CD4-positive, alpha-beta T cell treated with Interferon alpha-2 for 1 hour (primary cell): ENCODE results near the gene EBI3.
"Not testable (repeated sequence)": the region's sequence is repeated elsewhere in the genome, so short reads cannot be mapped to it uniquely, and the experiment has no call there.

Experiments used
- DNase-seq, 2 donors: peaks; one replicate each; pipeline ENCODE4 v3.0.0-alpha.2; 2020 to 2022

Gene EBI3

DNA sequence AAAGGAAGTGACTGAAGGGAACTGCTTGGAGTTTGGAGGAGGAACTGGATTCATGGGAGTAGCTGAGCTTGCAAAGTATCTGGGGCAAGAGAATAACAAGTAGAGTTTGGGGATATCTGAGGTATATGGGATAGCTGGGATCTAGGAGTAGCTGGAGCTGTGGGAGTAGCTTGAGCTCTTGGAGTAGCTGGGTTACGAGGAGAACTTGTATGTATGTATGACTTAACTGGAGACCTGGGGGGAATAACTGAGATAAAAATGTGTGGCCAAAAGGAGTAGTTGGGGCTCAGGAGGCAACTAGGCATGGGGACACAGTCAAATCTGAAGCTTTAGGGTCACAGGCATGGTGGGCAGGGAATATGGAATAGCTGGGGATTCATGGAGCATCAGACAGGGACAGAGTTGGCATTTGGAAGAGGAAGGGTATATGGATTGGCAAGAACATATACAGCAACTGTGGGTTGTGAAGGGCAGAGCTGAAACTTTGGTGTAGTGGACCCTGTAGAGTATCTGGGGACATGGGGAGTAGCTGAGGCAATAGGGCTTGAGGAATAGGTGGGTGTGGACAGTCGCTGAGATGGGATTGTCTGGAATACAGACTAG, 28.3 kb upstream of the EBI3 start:
- DNase-seq: no peak

GRCh38 chr19:4201798-4202197, 27.5 kb upstream of the EBI3 start:
- DNase-seq: no peak

DNA sequence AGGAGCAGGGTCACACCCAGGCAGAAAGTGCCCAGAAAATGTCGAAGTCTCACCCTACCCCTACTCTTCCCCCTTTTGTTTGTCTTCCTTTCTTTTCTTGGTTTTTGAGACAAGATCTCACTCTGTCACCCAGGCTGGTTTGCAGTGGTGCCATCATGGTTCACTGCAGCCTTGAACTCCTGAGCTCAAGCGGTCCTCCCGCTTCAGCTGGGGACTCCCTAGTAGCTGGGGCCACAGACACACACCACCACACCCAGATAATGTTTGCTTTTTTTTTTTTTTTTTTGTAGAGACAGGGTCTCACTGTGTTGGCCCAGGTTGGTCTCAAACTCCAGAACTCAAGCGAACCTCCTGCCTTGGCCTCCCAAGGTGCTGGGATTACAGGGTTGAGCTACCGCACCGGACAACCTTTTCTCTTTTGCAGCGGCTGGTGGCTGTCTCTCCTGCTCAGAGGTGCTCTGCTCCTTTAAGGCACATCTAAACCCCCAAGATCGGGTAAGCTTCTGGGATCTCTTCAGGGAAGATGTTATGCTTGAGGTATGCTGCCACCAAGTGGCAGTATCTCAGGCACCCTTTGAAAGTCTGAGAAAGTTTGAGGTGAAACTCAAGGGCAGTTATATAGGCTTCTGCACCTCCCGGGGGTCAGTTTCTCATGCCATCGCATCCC, 22.4 kb upstream of the EBI3 start:
- no peak for DNase-seq

- DNase-seq: no peak
These were observed 20.8 kb upstream of the EBI3 start for GRCh38 chr19:4208385-4209094.

DNA sequence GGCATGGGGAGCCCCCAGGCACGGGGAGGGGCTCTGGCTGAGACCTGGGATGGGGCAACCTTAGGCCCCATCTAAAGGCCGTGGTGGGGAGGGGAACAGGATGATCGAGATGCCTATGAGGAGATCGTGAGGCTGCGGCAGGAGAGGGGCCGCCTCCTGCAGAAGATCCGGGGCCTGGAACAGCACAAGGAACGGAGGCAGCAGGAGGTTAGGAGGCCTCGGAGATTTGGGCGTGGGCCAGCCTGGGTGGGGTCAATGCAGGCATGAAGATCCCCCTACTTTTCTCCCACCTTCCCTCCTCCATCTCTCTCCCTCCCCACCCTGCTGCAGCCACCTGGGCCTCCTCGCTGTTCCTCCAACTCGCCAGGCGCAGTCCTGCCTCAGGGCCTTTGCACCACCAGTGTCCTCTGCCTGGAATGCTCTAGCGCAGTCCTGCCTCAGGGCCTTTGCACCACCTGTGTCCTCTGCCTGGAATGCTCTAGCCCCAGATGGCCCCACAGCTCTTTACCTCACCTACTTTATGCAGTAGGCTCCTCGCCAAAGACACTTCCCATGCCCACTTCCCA, 19.1 kb upstream of the EBI3 start:
- no peak for DNase-seq

DNA sequence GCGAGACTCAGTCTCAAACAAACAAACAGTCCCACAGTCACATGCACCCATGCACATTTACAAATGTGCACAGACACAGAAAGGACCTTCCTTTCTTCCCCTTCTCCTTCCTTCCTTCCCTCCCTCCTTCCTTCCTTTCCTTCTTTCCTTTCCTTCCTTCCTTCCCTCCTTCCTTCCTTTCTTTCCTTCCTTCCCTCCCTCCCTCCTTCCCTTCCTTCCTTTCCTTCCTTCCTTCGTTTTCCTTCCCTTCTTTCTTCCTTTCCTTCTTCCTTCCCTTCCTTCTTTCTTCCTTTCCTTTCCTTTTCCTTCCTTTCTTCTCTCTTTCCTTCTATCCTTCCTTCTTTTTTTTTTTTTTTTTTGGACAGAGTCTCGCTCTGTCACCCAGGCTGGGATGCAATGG, 16.2 kb upstream of the EBI3 start:
- no peak for DNase-seq

- DNase-seq: no peak
These were observed 13.5 kb upstream of the EBI3 start for GRCh38 chr19:4215807-4216206.

GRCh38 chr19:4216846-4217245, 12.5 kb upstream of the EBI3 start:
- DNase-seq: no peak

DNA sequence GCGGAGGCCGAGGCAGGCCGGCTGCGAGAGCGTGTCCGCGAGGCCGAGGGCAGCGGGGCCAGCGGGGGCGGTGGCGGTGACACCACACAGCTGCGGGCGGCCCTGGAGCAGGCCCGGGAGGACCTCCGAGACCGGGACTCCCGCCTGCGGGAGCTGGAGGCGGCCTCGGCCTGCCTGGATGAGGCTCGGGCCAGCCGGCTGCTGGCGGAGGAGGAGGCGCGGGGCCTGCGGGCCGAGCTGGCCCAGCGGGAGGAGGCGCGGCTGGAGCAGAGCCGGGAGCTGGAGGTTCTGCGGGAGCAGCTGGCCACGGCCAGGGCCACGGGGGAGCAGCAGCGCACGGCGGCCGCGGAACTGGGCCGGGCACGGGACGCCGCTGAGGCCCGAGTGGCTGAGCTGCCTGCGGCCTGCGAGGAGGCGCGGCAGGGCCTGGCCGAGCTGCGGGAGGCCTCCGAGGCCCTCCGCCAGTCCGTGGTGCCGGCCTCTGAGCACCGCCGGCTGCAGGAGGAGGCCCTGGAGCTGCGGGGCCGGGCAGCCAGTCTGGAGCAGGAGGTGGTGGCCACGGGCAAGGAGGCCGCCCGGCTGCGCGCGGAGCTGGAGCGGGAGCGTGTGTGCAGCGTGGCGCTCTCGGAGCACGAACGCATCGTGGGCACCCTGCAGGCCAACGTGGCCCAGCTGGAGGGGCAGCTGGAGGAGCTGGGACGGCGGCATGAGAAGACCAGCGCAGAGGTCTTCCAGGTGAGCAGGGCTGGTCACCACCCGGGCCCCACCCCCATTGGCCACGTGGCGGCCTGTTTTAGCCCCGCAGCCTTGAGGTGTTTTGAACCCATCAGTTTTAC, 11.7 kb upstream of the EBI3 start:
- DNase-seq: no peak

- DNase-seq: not testable (repeated sequence)
These were observed 10.8 kb upstream of the EBI3 start for GRCh38 chr19:4218523-4218922.

GRCh38 chr19:4220188-4220587, 9.1 kb upstream of the EBI3 start:
- no peak for DNase-seq

DNA sequence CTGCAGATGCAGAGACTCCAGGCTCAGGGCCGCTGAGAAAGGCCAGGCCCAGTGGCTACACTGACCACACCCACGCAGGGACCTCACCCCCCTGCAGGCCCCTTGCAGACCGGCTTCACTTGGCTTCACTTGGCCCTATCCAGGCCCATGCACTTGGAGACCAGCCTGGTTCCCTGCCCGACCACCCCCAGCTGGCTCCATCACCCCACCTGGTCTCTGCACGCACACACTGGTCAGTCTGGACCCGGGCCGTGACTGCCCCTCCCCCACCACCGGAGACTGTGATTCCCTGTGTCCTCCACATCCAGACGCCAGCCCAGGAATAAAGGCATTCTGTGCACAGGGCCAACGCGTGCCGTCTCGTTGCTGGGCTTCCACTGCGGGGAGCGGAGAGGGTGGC, 4.9 kb upstream of the EBI3 start:
- DNase-seq: no peak

- DNase-seq: no peak
These were observed 3.4 kb upstream of the EBI3 start for GRCh38 chr19:4225885-4226284.

GRCh38 chr19:4227771-4228170, 1.6 kb upstream of the EBI3 start:
- DNase-seq: no peak

DNA sequence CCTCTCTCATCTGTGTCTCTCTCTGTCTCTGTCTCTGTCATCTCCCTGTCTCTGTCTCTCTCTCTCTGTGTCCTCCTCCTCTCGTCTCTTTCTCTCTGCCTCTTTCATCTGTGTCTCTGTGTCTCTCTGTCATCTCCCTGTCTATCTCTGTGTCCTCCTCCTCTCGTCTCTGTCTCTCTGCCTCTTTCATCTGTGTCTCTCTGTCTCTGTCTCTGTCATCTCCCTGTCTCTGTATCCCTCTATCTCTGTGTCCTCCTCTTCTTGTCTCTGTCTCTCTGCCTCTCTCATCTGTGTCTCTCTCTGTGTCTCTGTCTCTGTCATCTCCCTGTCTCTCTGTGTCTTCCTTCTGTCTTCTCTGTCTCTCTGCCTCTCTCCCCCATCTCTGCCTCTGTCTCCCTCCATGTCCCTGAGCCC, 551 bp upstream of the EBI3 start:
- no peak for DNase-seq

DNA sequence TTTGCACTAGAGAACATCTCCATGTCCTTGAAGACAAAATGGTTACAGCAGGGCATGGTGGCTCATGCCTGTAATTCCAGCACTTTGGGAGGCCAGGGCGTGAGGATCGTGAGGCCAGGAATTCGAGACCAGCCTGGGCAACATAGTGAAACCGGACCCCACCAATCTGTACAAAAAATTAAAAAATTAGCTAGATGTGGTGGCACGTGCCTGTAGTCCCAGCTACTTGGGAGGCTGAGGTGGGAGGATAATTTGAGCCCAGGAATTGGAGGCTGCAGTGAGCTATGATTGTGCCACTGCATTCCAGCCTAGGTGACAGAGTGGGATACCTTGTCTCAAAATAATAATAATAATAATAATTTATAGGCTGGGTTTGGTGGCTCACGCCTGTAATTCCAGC, 914 bp downstream of the EBI3 start:
- DNase-seq: not testable (repeated sequence)

DNA sequence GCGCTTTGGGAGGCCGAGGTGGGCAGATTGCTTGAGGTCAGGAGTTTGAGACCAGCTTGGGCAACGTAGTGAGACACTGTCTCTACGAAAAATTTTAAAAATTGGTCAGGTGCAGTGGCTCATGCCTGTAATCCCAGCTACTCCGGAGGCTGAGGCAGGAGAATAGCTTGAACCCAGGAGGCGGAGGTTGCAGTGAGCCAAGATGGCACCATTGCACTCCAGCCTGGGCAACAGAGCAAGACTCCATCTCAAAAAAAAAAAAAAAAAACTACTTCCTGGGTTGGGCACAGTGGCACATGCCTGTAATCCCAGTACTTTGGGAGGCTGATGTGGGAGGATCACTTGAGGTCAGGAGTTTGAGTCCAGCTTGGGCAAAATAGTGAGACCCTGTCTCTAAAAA, 2.2 kb downstream of the EBI3 start:
- DNase-seq: not testable (repeated sequence)

- not testable (repeated sequence) for DNase-seq
These were observed 2.8 kb downstream of the EBI3 start for GRCh38 chr19:4232139-4232538.

GRCh38 chr19:4232614-4233281, 3.4 kb downstream of the EBI3 start:
- DNase-seq: no peak

- peak; percentile 39 to 61 for DNase-seq
These were observed 4.0 kb downstream of the EBI3 start for GRCh38 chr19:4233282-4233853.

DNA sequence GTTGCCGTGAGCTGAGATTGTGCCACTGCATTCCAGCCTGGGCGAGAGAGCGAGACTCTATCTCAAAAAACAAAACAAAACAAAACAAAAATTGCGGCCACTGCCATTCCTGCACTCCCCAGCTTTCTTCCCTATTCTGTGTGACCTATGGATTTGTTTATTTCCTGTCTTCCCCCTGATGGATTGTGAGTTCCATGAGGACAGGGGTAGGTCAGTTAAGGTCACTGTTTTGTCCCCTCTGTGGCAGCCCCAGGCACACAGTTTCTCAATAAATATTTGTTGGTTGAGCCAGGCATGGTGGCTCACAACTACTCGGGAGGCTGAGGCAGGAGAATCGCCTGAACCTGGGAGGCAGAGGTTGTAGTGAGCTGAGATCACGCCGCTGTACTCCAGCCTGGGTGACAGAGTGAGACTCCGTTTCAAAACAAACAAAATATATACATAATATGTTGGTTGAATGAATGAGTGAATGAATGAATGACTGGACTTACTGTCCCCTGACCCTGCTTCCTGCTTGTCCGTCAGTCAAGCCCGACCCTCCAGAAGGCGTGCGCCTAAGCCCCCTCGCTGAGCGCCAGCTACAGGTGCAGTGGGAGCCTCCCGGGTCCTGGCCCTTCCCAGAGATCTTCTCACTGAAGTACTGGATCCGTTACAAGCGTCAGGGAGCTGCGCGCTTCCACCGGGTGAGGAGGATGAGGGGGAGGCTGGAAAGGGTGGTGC, 5.0 kb downstream of the EBI3 start:
- DNase-seq: no peak

- no peak for DNase-seq
These were observed 5.5 kb downstream of the EBI3 start for GRCh38 chr19:4234862-4235201.
